ENCODE measurements around the gene BRINP1. TPM values are rescaled to one million over a fixed set of nuclear protein-coding genes. Genes with fewer than 3 reads are reported as not detected.
A peak's percentile ranks its signal among the peaks of the same experiment; 100 is the strongest.

Gene BRINP1
- total RNA-seq, 1 experiment from 2014 or later = not detected

GRCh38 chr9:119332522-119332921, 36.7 kb downstream of the BRINP1 start:
- CTCF ChIA-PET = interaction anchor here (1.2 to 1.6 kb wide), 2 partner anchors 13 to 43 kb away, joined by 3 to 6 read pairs; no protein-coding TSS in a partner anchor
- no TSS peak for BruUV-seq (replicated peaks)
- POLR2A ChIA-PET = no interaction called here
- H3K36me3 Mint-ChIP-seq (ENCODE audit: insufficient read depth, unreplicated experiment) = no peaks in the 10 kb centered on the region
- TF ChIP-seq CTCF (IDR thresholded peaks at IDR 0.05; ENCODE audit: unreplicated experiment) = no peak
- H3K27ac Mint-ChIP-seq (ENCODE audit: low read depth, unreplicated experiment) = no peak overlapping the region
- H3K4me3 Mint-ChIP-seq (ENCODE audit: unreplicated experiment) = no peak overlapping the region
- H3K9me3 Mint-ChIP-seq (ENCODE audit: unreplicated experiment) = peaks cover 14% of the 10 kb centered on the region
- DNase-seq (ENCODE audit: unreplicated experiment) = no peak
- H3K4me1 Mint-ChIP-seq (ENCODE audit: insufficient read depth, unreplicated experiment) = no peaks in the 10 kb centered on the region
- intact Hi-C loops (cut with micrococcal nuclease) = no loop called here
- no peaks in the 10 kb centered on the region for H3K27me3 Mint-ChIP-seq (ENCODE audit: insufficient read depth, unreplicated experiment)

- H3K36me3 Mint-ChIP-seq (ENCODE audit: insufficient read depth, unreplicated experiment) = peaks cover 12% of the 10 kb centered on the region
- no TSS peak for BruUV-seq (replicated peaks)
- POLR2A ChIA-PET = no interaction called here
Measured at GRCh38 chr9:119322184-119322583, 47.1 kb downstream of the BRINP1 start.

GRCh38 chr9:119318371-119318770, 50.9 kb downstream of the BRINP1 start:
- Mint-ChIP-seq H3K27ac (ENCODE audit: low read depth, unreplicated experiment) (no peak overlapping the region), H3K36me3 (ENCODE audit: insufficient read depth, unreplicated experiment) (peaks cover 7% of the 10 kb centered on the region), H3K4me3 (ENCODE audit: unreplicated experiment) (no peak overlapping the region), H3K27me3 (ENCODE audit: insufficient read depth, unreplicated experiment) (no peaks in the 10 kb centered on the region), H3K4me1 (ENCODE audit: insufficient read depth, unreplicated experiment) (no peaks in the 10 kb centered on the region), H3K9me3 (ENCODE audit: unreplicated experiment) (peaks cover 39% of the 10 kb centered on the region)
- ChIA-PET POLR2A (no interaction called here), CTCF (interaction anchor here (0.7 to 1.7 kb wide), 4 partner anchors 9 to 53 kb away, joined by 3 to 6 read pairs (median 3); no protein-coding TSS in a partner anchor)
- BruUV-seq (replicated peaks) = no TSS peak
- intact Hi-C loops (cut with micrococcal nuclease) = no loop called here
- peak; percentile 41 for DNase-seq (ENCODE audit: unreplicated experiment)
- TF ChIP-seq CTCF (IDR thresholded peaks at IDR 0.05; ENCODE audit: unreplicated experiment) = no peak

More at GRCh38 chr9:119322184-119322583, 47.1 kb downstream of the BRINP1 start:
- Mint-ChIP-seq H3K27ac (ENCODE audit: low read depth, unreplicated experiment) (no peak overlapping the region), H3K4me1 (ENCODE audit: insufficient read depth, unreplicated experiment) (no peaks in the 10 kb centered on the region), H3K4me3 (ENCODE audit: unreplicated experiment) (no peak overlapping the region), H3K27me3 (ENCODE audit: insufficient read depth, unreplicated experiment) (no peaks in the 10 kb centered on the region), H3K9me3 (ENCODE audit: unreplicated experiment) (peaks cover 44% of the 10 kb centered on the region)
- TF ChIP-seq CTCF (IDR thresholded peaks at IDR 0.05; ENCODE audit: unreplicated experiment) = no peak
- peak; percentile 74 for DNase-seq (ENCODE audit: unreplicated experiment)
- CTCF ChIA-PET = interaction anchor here (0.6 kb wide), 1 partner anchor 1281 kb away, joined by 3 read pairs; no protein-coding TSS in a partner anchor
- intact Hi-C loops (cut with micrococcal nuclease) = no loop called here

GRCh38 chr9:119313846-119314245, 55.4 kb downstream of the BRINP1 start:
- CTCF ChIA-PET = interaction anchor here (0.6 to 1.5 kb wide), 2 partner anchors 236 to 718 kb away, joined by 3 read pairs; no protein-coding TSS in a partner anchor
- H3K27ac Mint-ChIP-seq (ENCODE audit: low read depth, unreplicated experiment) = no peak overlapping the region
- no peak overlapping the region for H3K4me3 Mint-ChIP-seq (ENCODE audit: unreplicated experiment)
- POLR2A ChIA-PET = no interaction called here
- H3K27me3 Mint-ChIP-seq (ENCODE audit: insufficient read depth, unreplicated experiment) = no peaks in the 10 kb centered on the region
- no TSS peak for BruUV-seq (replicated peaks)
- no peak for DNase-seq (ENCODE audit: unreplicated experiment)
- H3K9me3 Mint-ChIP-seq (ENCODE audit: unreplicated experiment) = peaks cover 21% of the 10 kb centered on the region
- peaks cover 6% of the 10 kb centered on the region for H3K36me3 Mint-ChIP-seq (ENCODE audit: insufficient read depth, unreplicated experiment)
- intact Hi-C loops (cut with micrococcal nuclease) = no loop called here
- TF ChIP-seq CTCF (IDR thresholded peaks at IDR 0.05; ENCODE audit: unreplicated experiment) = no peak
- no peaks in the 10 kb centered on the region for H3K4me1 Mint-ChIP-seq (ENCODE audit: insufficient read depth, unreplicated experiment)
